DMS153 treated with DMSO at 0.1 percent for 48 hours (cell line): ENCODE results near the gene GPRIN1.
"Not testable (repeated sequence)": the region's sequence is repeated elsewhere in the genome, so short reads cannot be mapped to it uniquely, and the experiment has no call there.

Source experiments
- DNase-seq: peaks from one replicate; lab custom pipeline; 2025; ENCODE audit not compliant: unreplicated experiment; lab: John Stamatoyannopoulos, UW

The GPRIN1 gene

GRCh38 chr5:176599749-176600430 lies 10.1 kb downstream of the GPRIN1 start:
- not testable (repeated sequence) for DNase-seq

GRCh38 chr5:176597417-176598389 lies 12.3 kb downstream of the GPRIN1 start:
- no peak for DNase-seq

GRCh38 chr5:176596689-176597416 lies 13.1 kb downstream of the GPRIN1 start:
- no peak for DNase-seq

- DNase-seq = no peak
These were observed 13.8 kb downstream of the GPRIN1 start for GRCh38 chr5:176596069-176596644.

- no peak for DNase-seq
These were observed 14.5 kb downstream of the GPRIN1 start for GRCh38 chr5:176595386-176595943.

GRCh38 chr5:176594554-176594953 lies 15.4 kb downstream of the GPRIN1 start:
- no peak for DNase-seq

- no peak for DNase-seq
These were observed 16.6 kb downstream of the GPRIN1 start for GRCh38 chr5:176593273-176593869.

GRCh38 chr5:176592573-176592972 lies 17.4 kb downstream of the GPRIN1 start:
- DNase-seq = no peak

- not testable (repeated sequence) for DNase-seq
These were observed 18.3 kb downstream of the GPRIN1 start for GRCh38 chr5:176591667-176592066.

GRCh38 chr5:176590035-176590717 lies 19.8 kb downstream of the GPRIN1 start:
- DNase-seq = no peak

GRCh38 chr5:176589039-176589769 lies 20.8 kb downstream of the GPRIN1 start:
- DNase-seq = no peak

- no peak for DNase-seq
These were observed 21.7 kb downstream of the GPRIN1 start for GRCh38 chr5:176588297-176588696.

GRCh38 chr5:176587398-176587797 lies 22.6 kb downstream of the GPRIN1 start:
- DNase-seq = no peak

GRCh38 chr5:176583076-176583475 lies 26.9 kb downstream of the GPRIN1 start:
- DNase-seq = no peak

- DNase-seq = no peak
These were observed 28.6 kb downstream of the GPRIN1 start for GRCh38 chr5:176581361-176581760.

GRCh38 chr5:176579323-176579722 lies 30.6 kb downstream of the GPRIN1 start:
- no peak for DNase-seq

- no peak for DNase-seq
These were observed 31.6 kb downstream of the GPRIN1 start for GRCh38 chr5:176578391-176578808.

- no peak for DNase-seq
These were observed 32.4 kb downstream of the GPRIN1 start for GRCh38 chr5:176577312-176578176.
